Ishikawa (cell line): ENCODE data around the gene SEMA3B.

ENCODE experiments used
- CEBPB ChIP-seq: IDR thresholded peaks from 2 replicates; pipeline ENCODE4 v1.6.1; 2012
- CREB1 ChIP-seq: IDR thresholded peaks from 2 replicates; pipeline ENCODE4 v1.6.1; 2012; ENCODE audit warnings: low read depth
- EGR1 ChIP-seq: IDR thresholded peaks from 2 replicates; pipeline ENCODE4 v1.6.1; 2012
- EP300 ChIP-seq: IDR thresholded peaks from 2 replicates; pipeline ENCODE4 v1.6.1; 2012; ENCODE audit warnings: borderline replicate concordance
- FOXM1 ChIP-seq: IDR thresholded peaks from 2 replicates; pipeline ENCODE4 v1.6.1; 2012; ENCODE audit warnings: low read depth, borderline replicate concordance
- MAX ChIP-seq: IDR thresholded peaks from 2 replicates; pipeline ENCODE4 v1.6.1; 2012
- NFIC ChIP-seq: IDR thresholded peaks from 2 replicates; pipeline ENCODE4 v1.6.1; 2012
- RAD21 ChIP-seq: IDR thresholded peaks from 2 replicates; pipeline ENCODE4 v1.6.1; 2012; ENCODE audit warnings: low read depth
- REST ChIP-seq: IDR thresholded peaks from 2 replicates; pipeline ENCODE4 v1.6.1; 2012; ENCODE audit warnings: low read depth, mild to moderate bottlenecking
- TAF1 ChIP-seq: IDR thresholded peaks from 2 replicates; pipeline ENCODE4 v1.6.1; 2012; ENCODE audit warnings: low read depth, mild to moderate bottlenecking
- TCF12 ChIP-seq: IDR thresholded peaks from 2 replicates; pipeline ENCODE4 v1.6.1; 2012; ENCODE audit warnings: low read depth
- TEAD4 ChIP-seq: IDR thresholded peaks from 2 replicates; pipeline ENCODE4 v1.6.1; 2012
- USF1 ChIP-seq: IDR thresholded peaks from 2 replicates; pipeline ENCODE4 v1.6.1; 2012
- YY1 ChIP-seq: IDR thresholded peaks from 2 replicates; pipeline ENCODE4 v1.6.1; 2012; ENCODE audit warnings: low read depth
- ZBTB7A ChIP-seq: IDR thresholded peaks from 2 replicates; pipeline ENCODE4 v1.6.1; 2012; ENCODE audit warnings: low read depth

Gene SEMA3B

GRCh38 chr3:50316657-50317242, 47.8 kb downstream of the SEMA3B start:
- TF ChIP-seq TEAD4 (peak; percentile 27; the same call in 1 of the 2 replicates), USF1 (no peak; the same call in 1 of the 2 replicates), TCF12 (peak; percentile 88), EGR1 (no peak), MAX (peak; percentile 69), ZBTB7A (0 out of 2 replicates have a peak, but pooled peaks have one; percentile 32), REST (no peak), CREB1 (no peak), CEBPB (no peak), NFIC (no peak; the same call in 1 of the 2 replicates), RAD21 (peak; percentile 14; the same call in 1 of the 2 replicates), YY1 (peak; percentile 55), EP300 (no peak; the same call in none of the 2 replicates), FOXM1 (peak; percentile 64; the same call in 1 of the 2 replicates), TAF1 (peak; percentile 60)

- TF ChIP-seq EGR1: no peak
- peak; percentile 81 for TF ChIP-seq NFIC
Observed at GRCh38 chr3:50317300-50317699, 48.4 kb downstream of the SEMA3B start.

- TF ChIP-seq EP300: no peak
- no peak for TF ChIP-seq FOXM1
- no peak for TF ChIP-seq YY1
- no peak for TF ChIP-seq CREB1
- TF ChIP-seq CEBPB: no peak
- no peak for TF ChIP-seq TAF1
- no peak for TF ChIP-seq MAX
- TF ChIP-seq REST: no peak
Observed at GRCh38 chr3:50318163-50318562, 49.2 kb downstream of the SEMA3B start.

GRCh38 chr3:50318615-50319014, 49.7 kb downstream of the SEMA3B start:
- TF ChIP-seq EP300 (no peak), FOXM1 (no peak), YY1 (no peak), TEAD4 (no peak), CEBPB (no peak), RAD21 (no peak), REST (no peak), TAF1 (no peak), TCF12 (no peak), USF1 (no peak), NFIC (no peak), EGR1 (no peak)
